Measurements from ENCODE around the gene TTC23L.
"Not testable (repeated sequence)": the region's sequence is repeated elsewhere in the genome, so short reads cannot be mapped to it uniquely, and the experiment has no call there.

DNA sequence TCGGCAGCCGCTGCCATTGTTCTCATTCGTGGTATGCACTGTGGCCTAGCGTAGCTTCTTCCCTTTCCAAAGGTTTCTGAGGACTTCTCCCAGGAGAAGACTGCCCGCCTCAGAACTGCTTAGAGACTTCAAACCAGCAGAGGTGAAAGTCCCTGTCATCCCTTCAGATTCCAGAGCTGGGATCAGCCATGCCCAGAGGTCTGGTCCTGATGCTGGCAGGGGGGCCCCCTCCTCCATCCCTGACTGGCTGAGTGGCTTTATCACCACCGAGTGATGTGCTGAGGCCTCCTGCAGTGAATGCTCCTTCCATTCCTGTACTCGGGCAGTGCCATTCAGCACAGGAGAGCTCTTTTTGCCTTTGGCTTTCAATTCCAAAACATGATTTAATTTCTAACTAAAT lies 8.1 kb upstream of the TTC23L start:
- not testable (repeated sequence) for TF ChIP-seq EZH2 (IDR thresholded peaks at IDR 0.05); POLR2AphosphoS5 (IDR thresholded peaks at IDR 0.05; ENCODE audit: borderline replicate concordance, low read depth, low read length)

All from SK-N-MC (cell line).